NCI-H774 (cell line): ENCODE data around the gene RHBDL2.
A peak's percentile ranks its signal among the peaks of the same experiment; 100 is the strongest.
"Not testable (repeated sequence)": the region's sequence is repeated elsewhere in the genome, so short reads cannot be mapped to it uniquely, and the experiment has no call there.

ENCODE experiments used
- DNase-seq: peaks from one replicate; lab custom pipeline; 2025; lab: John Stamatoyannopoulos, UW

RHBDL2 gene

DNA sequence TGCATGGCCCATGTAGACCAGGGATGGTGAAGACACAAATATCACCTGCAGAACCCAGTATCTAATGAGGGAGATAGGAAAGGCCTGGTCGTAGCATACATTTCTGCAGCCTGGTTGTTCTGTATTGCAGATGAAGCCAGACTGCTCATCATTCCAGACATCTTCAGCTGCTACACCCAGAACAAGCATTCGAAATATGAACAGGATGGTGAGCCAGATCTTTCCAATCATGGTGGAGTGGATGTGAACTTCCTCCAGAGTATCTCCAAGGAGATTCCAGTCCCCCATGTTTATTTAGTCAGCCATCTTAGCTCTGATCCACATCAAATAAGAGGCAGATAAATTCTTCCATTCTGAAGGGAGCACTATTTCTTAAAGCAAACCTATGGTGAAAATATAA lies 65.8 kb downstream of the RHBDL2 start:
- no peak for DNase-seq

- peak; percentile 98 for DNase-seq
Measured at GRCh38 chr1:38873027-38873969, 68.3 kb downstream of the RHBDL2 start, which contains the start of gene MYCBP. Gene MYCBP (minus strand): TSS chr1:38873348. CDS start chr1:38873305, 43 bp downstream.

- DNase-seq = no peak
Measured at GRCh38 chr1:38872401-38873026, 69.1 kb downstream of the RHBDL2 start.

DNA sequence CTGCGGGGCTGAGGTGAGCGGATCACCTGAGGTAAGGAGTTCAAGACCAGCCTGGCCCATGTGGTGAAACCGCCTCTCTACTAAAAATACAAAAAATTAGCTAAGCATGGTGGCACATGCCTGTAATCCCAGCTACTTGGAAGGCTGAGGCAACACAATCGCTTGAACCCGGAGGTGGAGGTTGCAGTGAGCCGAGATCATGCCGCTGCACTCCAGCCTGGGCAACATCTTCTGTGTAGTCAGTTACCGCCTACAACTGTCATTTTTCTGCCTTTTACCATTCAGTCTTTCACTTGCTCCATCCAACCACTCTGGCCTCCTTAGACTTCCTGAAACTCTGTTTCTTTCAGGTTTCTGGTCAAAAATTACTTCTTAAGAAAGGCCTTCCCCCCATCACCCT lies 70.6 kb downstream of the RHBDL2 start:
- no peak for DNase-seq

DNA sequence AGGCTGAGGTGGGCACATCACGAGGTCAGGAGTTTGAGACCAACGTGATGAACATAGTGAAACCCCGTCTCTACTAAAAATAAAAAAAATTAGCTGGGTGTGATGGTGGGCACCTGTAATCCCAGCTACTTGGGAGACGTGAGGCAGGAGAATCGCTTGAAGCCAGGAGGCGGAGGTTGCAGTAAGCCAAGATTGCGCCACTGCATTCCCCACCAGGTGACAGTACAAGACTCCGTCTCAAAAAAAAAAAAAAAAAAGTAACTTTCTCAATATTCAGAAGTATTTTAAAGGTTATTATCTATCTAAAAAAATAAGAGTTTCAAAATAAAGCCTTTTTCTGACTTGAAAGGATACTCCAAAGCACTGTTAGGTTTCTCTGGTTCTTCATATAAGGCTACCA lies 74.4 kb downstream of the RHBDL2 start:
- no peak for DNase-seq

DNA sequence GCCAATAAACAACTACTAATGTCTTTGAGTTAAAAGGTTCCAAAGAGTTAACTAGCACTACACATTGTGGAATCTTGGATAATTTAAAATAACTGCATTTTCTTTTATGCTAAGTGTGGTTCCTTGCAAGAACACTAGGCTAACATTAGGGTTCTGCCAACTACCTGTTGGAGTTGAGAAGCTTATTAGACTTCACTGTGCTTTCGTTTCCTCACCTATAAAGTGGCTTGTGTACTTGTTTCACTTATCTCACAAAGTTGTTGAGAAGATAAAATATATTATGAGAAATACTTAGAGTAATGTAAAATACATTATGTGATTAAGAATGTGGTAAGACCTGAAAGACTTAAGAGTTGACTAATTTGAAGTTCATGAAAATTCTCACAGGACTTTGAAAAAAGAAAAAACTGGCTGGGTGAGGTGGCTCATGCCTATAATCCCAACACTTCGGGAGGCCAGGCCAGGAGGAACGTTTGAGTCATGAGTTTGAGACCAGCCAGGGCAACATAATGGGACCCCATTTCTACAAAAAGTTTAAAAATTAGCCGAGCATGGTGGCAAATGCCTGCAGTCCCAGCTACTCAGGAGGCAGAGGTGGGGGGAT lies 76.4 kb downstream of the RHBDL2 start:
- DNase-seq = no peak

DNA sequence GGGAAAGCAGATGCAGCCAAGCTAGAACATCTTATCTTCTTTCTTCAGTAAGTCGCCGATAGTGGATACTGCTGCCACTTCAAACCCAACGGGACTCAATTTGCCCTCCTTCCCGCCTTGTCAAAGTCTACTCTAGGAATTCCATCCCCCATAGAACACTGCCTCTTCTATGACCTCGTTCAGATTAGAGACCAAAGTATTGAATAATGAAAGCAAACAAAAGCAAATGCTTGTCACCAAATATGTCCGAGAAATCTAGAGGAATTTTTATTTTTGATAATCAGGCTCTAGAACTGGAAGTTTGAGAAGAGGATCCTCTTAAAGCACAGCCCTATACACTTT lies 81.2 kb downstream of the RHBDL2 start:
- DNase-seq = no peak

DNA sequence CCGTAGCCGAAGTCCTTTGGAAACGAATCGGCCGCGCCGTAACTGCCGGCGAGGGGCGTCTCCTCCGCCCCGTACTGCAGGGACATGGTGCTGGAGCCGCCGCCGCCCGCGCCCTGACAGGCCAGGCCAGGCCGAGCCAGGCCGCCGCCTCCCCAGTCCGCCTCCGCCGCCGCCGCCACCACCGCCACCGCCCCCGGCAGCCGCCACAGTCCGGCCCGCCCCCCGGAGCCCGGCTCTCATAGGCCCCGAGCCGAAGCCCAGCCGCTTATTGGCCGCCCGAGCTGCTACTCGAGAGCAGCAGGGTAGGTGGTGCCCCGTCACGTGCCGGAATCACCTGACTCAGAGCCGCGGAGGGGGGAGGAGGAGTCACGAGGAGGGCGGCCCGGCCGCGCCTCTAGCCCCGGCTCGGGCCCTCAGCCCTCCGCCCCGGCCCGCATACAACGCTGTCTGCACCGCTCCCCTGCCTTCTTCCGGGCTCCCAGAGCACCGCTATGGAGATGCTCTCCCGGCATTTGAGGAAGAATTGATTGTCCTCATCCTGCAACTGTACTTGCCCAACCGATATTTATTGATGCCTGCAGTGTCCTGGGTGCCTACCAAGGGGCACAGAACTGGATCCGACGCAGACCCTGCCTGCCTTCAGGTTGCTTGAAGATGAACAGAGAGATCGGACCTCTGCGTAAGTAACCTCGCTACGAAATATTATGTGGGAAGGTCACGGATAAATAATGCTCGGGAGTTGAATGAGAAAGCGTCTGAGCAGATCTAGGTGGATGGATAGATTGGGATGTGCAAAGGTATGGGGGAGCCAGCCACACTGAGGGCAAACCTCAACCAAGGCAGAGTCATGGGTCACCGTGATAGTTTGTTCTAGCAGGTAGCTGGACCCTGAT lies 81.8 kb downstream of the RHBDL2 start, which contains the start of gene RRAGC:
TSS of gene RRAGC (minus strand) at position 212 of the 893 bp plus-strand sequence. CDS start at position 86, 126 bp downstream.
- DNase-seq = peak; percentile 100

GRCh38 chr1:38858833-38859560 lies 82.6 kb downstream of the RHBDL2 start:
- DNase-seq = peak; percentile 45

- DNase-seq = no peak
Measured at GRCh38 chr1:38852780-38853179, 88.8 kb downstream of the RHBDL2 start.

- no peak for DNase-seq
Measured at GRCh38 chr1:38848071-38848470, 93.6 kb downstream of the RHBDL2 start.

GRCh38 chr1:38846210-38846609 lies 95.4 kb downstream of the RHBDL2 start:
- no peak for DNase-seq

DNA sequence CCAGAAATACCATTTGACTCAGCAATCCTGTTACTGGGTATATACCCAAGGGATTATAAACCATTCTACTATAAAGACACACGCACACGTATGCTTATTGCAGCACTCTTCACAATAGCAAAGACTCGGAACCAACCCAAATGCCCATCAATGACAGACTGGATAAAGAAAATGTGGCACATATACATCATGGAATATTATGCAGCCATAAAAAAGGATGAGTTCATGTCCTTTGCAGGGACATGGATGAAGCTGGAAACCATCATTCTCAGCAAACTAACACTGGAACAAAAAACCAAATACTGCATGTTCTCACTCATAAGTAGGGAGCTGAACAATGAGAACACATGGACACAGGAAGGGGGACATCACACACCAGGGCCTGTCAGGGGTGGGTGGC lies 96.5 kb downstream of the RHBDL2 start:
- not testable (repeated sequence) for DNase-seq

GRCh38 chr1:38840281-38840680 lies 101.3 kb downstream of the RHBDL2 start:
- DNase-seq = no peak

DNA sequence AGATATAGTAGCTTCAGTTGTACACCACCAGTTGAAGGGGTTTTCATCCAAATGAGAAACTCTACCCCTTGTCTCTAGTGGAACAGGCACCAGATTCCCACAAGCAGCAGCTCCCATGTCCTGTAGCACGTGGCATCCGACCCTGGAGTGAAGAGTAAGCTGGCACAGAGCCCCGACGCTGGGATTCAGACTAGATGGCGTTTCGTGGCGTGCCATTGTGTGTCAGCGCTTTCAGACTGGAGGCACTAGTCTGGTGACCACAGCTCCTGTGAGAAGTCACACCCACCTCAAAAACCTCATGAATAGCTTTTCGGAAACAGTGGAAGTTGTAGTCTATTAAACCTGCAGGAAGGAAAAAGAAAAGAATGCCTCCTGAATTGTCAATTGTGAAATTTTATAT lies 102.3 kb downstream of the RHBDL2 start:
- DNase-seq = no peak

GRCh38 chr1:38836316-38836715 lies 105.3 kb downstream of the RHBDL2 start:
- DNase-seq = not testable (repeated sequence)
